Breast epithelium (tissue), 4 donors: ENCODE results near the gene CADM1. TPM values are rescaled to one million over a fixed set of nuclear protein-coding genes. Genes with fewer than 3 reads are reported as not detected.

ENCODE experiments used
- DNase-seq, 2 donors: peaks; one replicate each; pipeline ENCODE4 v3.0.0-alpha.2; 2019; ENCODE audit warnings: low spot score in 2 of 2
- H3K27ac ChIP-seq, 2 donors: fragments of 200-600 bp; sonication (generic) in 1 of 2; one replicate each; pipeline ENCODE4 v1.5.1; 2016 to 2019; ENCODE audit warnings: mild to moderate bottlenecking in 1 of 2
- H3K27me3 ChIP-seq, 2 donors: fragments of 200-600 bp; sonication (generic) in 1 of 2; one replicate each; pipeline versions ENCODE4 v1.5.1 to v1.6.0; 2017 to 2019; ENCODE audit warnings: control low read depth in 1 of 2, mild to moderate bottlenecking in 1 of 2
- H3K36me3 ChIP-seq: fragments of 200-600 bp; one replicate; pipeline ENCODE4 v1.5.1; 2019
- H3K4me1 ChIP-seq, 2 donors: fragments of 200-600 bp; sonication (generic); one replicate each; pipeline ENCODE4 v1.5.1; 2016 to 2019; ENCODE audit warnings: control low read depth in 1 of 2
- H3K4me3 ChIP-seq, 3 donors: fragments of 200-600 bp; sonication (generic); 1 replicate in 2 of 3; 2 replicates in 1 of 3; pipeline ENCODE4 v1.5.1; 2016 to 2019; ENCODE audit warnings: mild to moderate bottlenecking in 3 of 3, moderate library complexity in 2 of 3
- H3K9me3 ChIP-seq, 2 donors: fragments of 200-600 bp; sonication (generic) in 1 of 2; one replicate each; pipeline ENCODE4 v1.5.1; 2016 to 2019; ENCODE audit warnings: control low read depth in 1 of 2
- POLR2A ChIP-seq: fragments of 450-650 bp; IDR thresholded peaks from one replicate; pipeline ENCODE4 v1.6.1; 2016; ENCODE audit warnings: antibody characterized with exemption, mild to moderate bottlenecking, moderate library complexity
- POLR2AphosphoS5 ChIP-seq, 3 donors: sonication (generic); formaldehyde crosslinking; IDR thresholded peaks; one replicate each; pipeline ENCODE4 v1.6.1; 2017; ENCODE audit warnings: antibody characterized with exemption in 3 of 3
- intact Hi-C: fragments of 100-400 bp; cut with DNase I; formaldehyde crosslinking; loops from one replicate; pipeline ENCODE4 v1.15.1; 2023; ENCODE audit warnings: low total_unique reads
- total RNA-seq, 3 donors: library from RNA; depleted of rRNA; stranded (reverse); fragments of >200 nt; gene quantifications; one replicate each; pipeline ENCODE4 v1.1.0, GENCODE V29; 2016
- TF ChIP-seq, protein P1 (sequence below), 3 donors: fragments of 450-650 bp; IDR thresholded peaks; one replicate each; pipeline ENCODE4 v1.5.1; 2016 to 2017; ENCODE audit warnings: antibody characterized with exemption in 3 of 3, mild to moderate bottlenecking in 3 of 3, moderate library complexity in 3 of 3

Gene CADM1
- total RNA-seq, 3 donors from 2014 or later: 5.3 to 48.4 (median 33.1) TPM

DNA sequence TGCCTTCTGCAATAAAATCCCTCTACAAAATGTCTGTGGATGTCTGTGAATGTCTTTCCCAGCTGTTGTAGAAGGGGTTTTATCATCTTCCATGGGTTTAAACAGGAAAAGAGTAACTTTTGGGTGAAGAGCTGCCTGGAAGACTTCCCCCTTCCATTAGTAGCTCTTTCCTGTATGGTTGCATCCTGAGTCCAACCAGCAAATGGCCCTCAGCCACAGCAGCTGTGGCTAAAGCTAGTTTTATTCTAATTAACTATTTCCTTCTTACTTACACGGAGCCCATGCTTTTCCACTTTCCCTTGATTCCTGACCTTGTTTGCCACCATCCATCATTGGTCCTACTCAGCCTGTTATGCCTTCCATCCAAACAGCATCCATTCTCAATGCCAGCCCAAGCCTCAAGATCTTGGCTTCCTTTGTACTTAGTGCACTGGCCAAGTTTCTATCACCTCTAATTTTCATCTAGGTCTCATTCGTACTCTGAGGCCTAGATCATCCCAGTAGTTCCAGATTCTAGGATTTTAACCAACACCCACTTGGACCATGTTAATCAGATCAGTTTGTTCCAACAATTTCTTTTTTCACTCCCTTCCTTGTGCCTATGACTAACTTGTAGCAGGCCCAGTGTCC, 41.5 kb upstream of the CADM1 start:
- H3K4me3 ChIP-seq: no peak overlapping the region
- no peaks in the 10 kb centered on the region for H3K4me1 ChIP-seq
- intact Hi-C loops: no loop called here
- H3K27me3 ChIP-seq: no peaks in the 10 kb centered on the region
- DNase-seq: no peak
- H3K27ac ChIP-seq: no peak overlapping the region
- no peaks in the 10 kb centered on the region for H3K9me3 ChIP-seq
- no peaks in the 10 kb centered on the region for H3K36me3 ChIP-seq
- TF ChIP-seq, protein P1, sequence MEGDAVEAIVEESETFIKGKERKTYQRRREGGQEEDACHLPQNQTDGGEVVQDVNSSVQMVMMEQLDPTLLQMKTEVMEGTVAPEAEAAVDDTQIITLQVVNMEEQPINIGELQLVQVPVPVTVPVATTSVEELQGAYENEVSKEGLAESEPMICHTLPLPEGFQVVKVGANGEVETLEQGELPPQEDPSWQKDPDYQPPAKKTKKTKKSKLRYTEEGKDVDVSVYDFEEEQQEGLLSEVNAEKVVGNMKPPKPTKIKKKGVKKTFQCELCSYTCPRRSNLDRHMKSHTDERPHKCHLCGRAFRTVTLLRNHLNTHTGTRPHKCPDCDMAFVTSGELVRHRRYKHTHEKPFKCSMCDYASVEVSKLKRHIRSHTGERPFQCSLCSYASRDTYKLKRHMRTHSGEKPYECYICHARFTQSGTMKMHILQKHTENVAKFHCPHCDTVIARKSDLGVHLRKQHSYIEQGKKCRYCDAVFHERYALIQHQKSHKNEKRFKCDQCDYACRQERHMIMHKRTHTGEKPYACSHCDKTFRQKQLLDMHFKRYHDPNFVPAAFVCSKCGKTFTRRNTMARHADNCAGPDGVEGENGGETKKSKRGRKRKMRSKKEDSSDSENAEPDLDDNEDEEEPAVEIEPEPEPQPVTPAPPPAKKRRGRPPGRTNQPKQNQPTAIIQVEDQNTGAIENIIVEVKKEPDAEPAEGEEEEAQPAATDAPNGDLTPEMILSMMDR (IDR thresholded peaks at IDR 0.05): no peak
- TF ChIP-seq POLR2A (no peak), POLR2AphosphoS5 (IDR thresholded peaks at IDR 0.05) (no peak)

DNA sequence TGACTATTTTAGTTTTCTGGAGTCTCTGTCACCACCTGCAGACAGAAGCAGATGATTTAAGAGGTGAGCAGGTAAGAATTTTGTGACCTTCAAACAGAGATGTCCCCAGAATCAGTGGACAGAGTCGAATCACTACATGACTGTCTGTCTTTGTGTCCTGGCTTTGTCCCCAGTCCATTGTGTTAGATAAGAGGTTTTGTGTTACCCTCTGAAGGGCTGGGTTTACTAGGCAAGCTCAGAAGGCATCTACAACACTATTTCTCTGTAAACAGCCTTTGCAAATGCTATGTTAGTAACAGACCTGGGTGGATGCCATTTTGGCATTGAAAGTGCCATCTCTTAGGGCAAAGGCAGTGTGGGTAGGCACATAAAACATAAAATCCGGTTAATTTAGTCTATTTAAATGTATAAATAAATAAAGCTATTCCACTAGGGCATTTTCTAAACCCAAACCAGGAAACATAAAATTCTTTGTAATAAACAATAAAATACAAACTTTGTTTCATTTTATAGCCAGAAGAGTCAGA, 40.3 kb upstream of the CADM1 start:
- H3K4me3 ChIP-seq: no peak overlapping the region
- TF ChIP-seq, protein P1 (IDR thresholded peaks at IDR 0.05): no peak
- TF ChIP-seq POLR2AphosphoS5 (IDR thresholded peaks at IDR 0.05) (no peak), POLR2A (no peak)
- no peaks in the 10 kb centered on the region for H3K36me3 ChIP-seq
- intact Hi-C loops: no loop called here
- no peaks in the 10 kb centered on the region for H3K4me1 ChIP-seq
- no peaks in the 10 kb centered on the region for H3K27me3 ChIP-seq
- H3K27ac ChIP-seq: no peak overlapping the region
- no peaks in the 10 kb centered on the region for H3K9me3 ChIP-seq
- no peak for DNase-seq

DNA sequence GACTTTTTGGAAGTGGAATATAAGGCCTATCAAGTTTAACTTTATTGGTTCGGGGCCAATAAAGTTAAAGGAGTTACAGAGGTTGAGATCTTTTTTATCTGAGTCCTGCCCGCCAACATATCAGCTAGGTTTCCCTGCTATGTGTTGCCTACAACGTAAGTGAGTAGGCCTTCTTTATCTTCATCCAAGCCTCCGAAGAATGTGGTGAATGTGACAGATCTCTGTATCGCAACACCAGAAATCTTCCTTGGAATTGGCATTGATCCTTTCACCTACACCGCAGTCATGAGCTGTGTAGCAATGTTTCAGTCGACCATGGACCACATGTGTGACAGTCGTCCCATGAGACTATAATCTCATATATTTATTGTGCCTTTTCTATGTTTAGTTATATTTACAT, 37.3 kb upstream of the CADM1 start:
- H3K4me1 ChIP-seq: no peaks in the 10 kb centered on the region
- DNase-seq: no peak
- no peaks in the 10 kb centered on the region for H3K9me3 ChIP-seq
- no peak overlapping the region for H3K4me3 ChIP-seq
- H3K36me3 ChIP-seq: no peaks in the 10 kb centered on the region
- no peaks in the 10 kb centered on the region for H3K27me3 ChIP-seq
- no peak overlapping the region for H3K27ac ChIP-seq
- intact Hi-C loops: no loop called here
- TF ChIP-seq, protein P1 (IDR thresholded peaks at IDR 0.05): no peak

DNA sequence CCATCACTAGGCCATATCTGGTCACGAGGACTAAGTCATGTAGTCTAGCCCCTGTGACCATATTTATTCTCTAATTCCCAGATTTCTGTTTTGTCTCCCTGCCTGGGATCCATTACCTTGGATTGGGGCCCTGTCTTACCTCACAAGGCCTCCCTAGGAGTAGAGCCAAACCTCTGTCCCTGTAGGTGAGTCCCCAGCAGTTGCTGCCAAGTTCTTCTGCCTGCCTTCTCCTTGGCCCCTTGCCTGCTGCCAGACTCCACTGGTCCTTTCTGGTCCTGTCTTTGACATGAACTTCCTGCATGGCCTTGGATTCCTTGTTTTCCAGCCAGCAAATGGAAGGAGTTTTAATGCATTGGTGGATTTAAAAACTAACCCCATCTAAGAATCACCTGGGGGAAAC, 35.6 kb upstream of the CADM1 start:
- DNase-seq: peak in 1 of 2 donors; percentile 86
- no peaks in the 10 kb centered on the region for H3K27me3 ChIP-seq
- no peak overlapping the region for H3K4me3 ChIP-seq
- peak overlapping the region in 1 of 2 donors; percentile 65 for H3K27ac ChIP-seq
- intact Hi-C loops: no loop called here
- no peaks in the 10 kb centered on the region for H3K36me3 ChIP-seq
- no peaks in the 10 kb centered on the region for H3K4me1 ChIP-seq
- no peak for TF ChIP-seq POLR2A
- TF ChIP-seq, protein P1 (IDR thresholded peaks at IDR 0.05): no peak
- TF ChIP-seq POLR2AphosphoS5 (IDR thresholded peaks at IDR 0.05): no peak
- no peaks in the 10 kb centered on the region for H3K9me3 ChIP-seq

DNA sequence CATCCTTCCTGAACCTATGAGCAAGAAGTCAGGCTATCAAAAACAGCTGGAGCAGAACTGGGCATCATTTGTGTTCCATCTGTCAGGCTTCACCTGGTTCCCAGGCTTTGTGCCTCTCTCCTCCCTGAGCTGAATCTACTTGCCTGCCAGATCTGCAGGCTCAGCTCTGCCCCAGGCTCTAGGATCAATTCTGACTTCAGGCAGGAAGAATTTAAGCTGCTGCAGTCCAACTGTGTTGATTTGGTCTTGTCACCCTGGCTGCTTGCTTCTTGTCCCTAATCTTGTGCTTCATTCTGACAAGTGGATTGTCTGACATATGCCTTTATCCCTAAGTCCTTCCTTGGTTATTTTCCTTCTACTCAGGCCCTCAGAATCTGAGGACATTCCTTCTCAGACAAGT, 31.6 kb upstream of the CADM1 start:
- Histone ChIP-seq H3K9me3 (no peaks in the 10 kb centered on the region), H3K27ac (no peak overlapping the region), H3K27me3 (no peaks in the 10 kb centered on the region), H3K4me1 (no peaks in the 10 kb centered on the region), H3K4me3 (no peak overlapping the region), H3K36me3 (no peaks in the 10 kb centered on the region)
- TF ChIP-seq POLR2A (no peak), POLR2AphosphoS5 (IDR thresholded peaks at IDR 0.05) (no peak)
- TF ChIP-seq, protein P1 (IDR thresholded peaks at IDR 0.05): no peak
- intact Hi-C loops: no loop called here
- no peak for DNase-seq
